SK-N-SH (cell line): ENCODE results near the gene OR4D1. TPM values are rescaled to one million over a fixed set of nuclear protein-coding genes. Genes with fewer than 3 reads are reported as not detected.

Source experiments
- CTCF ChIA-PET: fragments of 300-600, 350-600 bp; formaldehyde crosslinking; extraction: SDS; loops from one replicate; lab custom pipeline; 2021; lab: Yijun Ruan, JAX
- POLR2A ChIA-PET: fragments of 350-600 bp; sonication (Branson Sonifier 250); formaldehyde crosslinking; extraction: SDS; loops from one replicate; lab custom pipeline; 2020; ENCODE audit warnings: antibody characterized with exemption, inconsistent platforms; lab: Yijun Ruan, JAX
- DNase-seq: peaks from one replicate; pipeline ENCODE4 v3.0.0; 2012
- H2AFZ ChIP-seq: fragments of 200-600 bp; sonication (generic); 2 replicates; pipeline ENCODE4 v1.8.1; 2016; ENCODE audit warnings: antibody characterized with exemption, mild to moderate bottlenecking, low read depth
- H3F3A ChIP-seq: fragments of 200-600 bp; sonication (generic); replicated peaks from 2 replicates; pipeline ENCODE3; 2016; ENCODE audit warnings: antibody characterized with exemption, mild to moderate bottlenecking; ENCODE audit not compliant: insufficient read depth
- H3K27ac ChIP-seq, 2 experiments: fragments of 200-500 bp in 1 of 2; fragments of 200-600 bp in 1 of 2; sonication (Bioruptor generic) in 1 of 2; sonication (generic), shearing (Covaris generic) in 1 of 2; 2 replicates each; pipeline versions ENCODE4 v1.5.1 to v1.6.1; 2014 to 2016; ENCODE audit warnings: low read depth in 2 of 2, inconsistent platforms in 1 of 2, low read length in 1 of 2, mild to moderate bottlenecking in 1 of 2, mixed read lengths in 1 of 2
- H3K27me3 ChIP-seq: fragments of 200-600 bp; sonication (generic), shearing (Covaris generic); 2 replicates; pipeline ENCODE4 v1.6.1; 2016; ENCODE audit warnings: mixed run types; ENCODE audit not compliant: insufficient read depth
- H3K36me3 ChIP-seq, 2 experiments: fragments of 200-500 bp in 1 of 2; fragments of 200-600 bp in 1 of 2; sonication (Bioruptor generic) in 1 of 2; sonication (generic) in 1 of 2; replicated peaks in 1 of 2; 2 replicates each; pipeline versions ENCODE3 to v1.5.1; 2014 to 2016; ENCODE audit warnings: low read length in 1 of 2, mild to moderate bottlenecking in 1 of 2; ENCODE audit not compliant: insufficient read depth in 2 of 2, control insufficient read depth in 1 of 2
- H3K4me1 ChIP-seq, 2 experiments: fragments of 200-500 bp in 1 of 2; fragments of 200-600 bp in 1 of 2; sonication (Bioruptor generic) in 1 of 2; sonication (generic), shearing (Covaris generic) in 1 of 2; 2 replicates each; pipeline versions ENCODE4 v1.5.1 to v1.6.1; 2014 to 2016; ENCODE audit warnings: low read depth in 1 of 2, low read length in 1 of 2, mixed run types in 1 of 2; ENCODE audit not compliant: insufficient read depth in 2 of 2, control insufficient read depth in 1 of 2
- H3K4me2 ChIP-seq: fragments of 200-600 bp; sonication (generic), shearing (Covaris generic); 2 replicates; pipeline ENCODE4 v1.6.1; 2017; ENCODE audit warnings: mixed run types
- H3K4me3 ChIP-seq, 2 experiments: fragments of 200-500 bp in 1 of 2; fragments of 200-600 bp in 1 of 2; sonication (Bioruptor generic) in 1 of 2; sonication (generic), shearing (Covaris generic) in 1 of 2; 2 replicates each; pipeline versions ENCODE4 v1.5.1 to v1.8.1; 2014 to 2016; ENCODE audit warnings: low read depth in 2 of 2, inconsistent platforms in 1 of 2, low read length in 1 of 2, mild to moderate bottlenecking in 1 of 2, mixed read lengths in 1 of 2, moderate library complexity in 1 of 2
- H3K79me2 ChIP-seq: fragments of 200-600 bp; sonication (generic); 2 replicates; pipeline ENCODE4 v1.8.1; 2017; ENCODE audit warnings: mild to moderate bottlenecking; ENCODE audit not compliant: insufficient read depth
- H3K9ac ChIP-seq: fragments of 200-600 bp; sonication (generic); 2 replicates; pipeline ENCODE4 v1.6.1; 2017; ENCODE audit warnings: mixed run types
- H3K9me2 ChIP-seq: fragments of 200-600 bp; sonication (generic); 2 replicates; pipeline ENCODE4 v1.6.1; 2017; ENCODE audit warnings: mixed run types
- H3K9me3 ChIP-seq: fragments of 200-600 bp; sonication (generic); 2 replicates; pipeline ENCODE4 v1.6.1; 2017; ENCODE audit warnings: mixed run types, mild to moderate bottlenecking, moderate library complexity
- H4K20me1 ChIP-seq: fragments of 200-600 bp; sonication (generic); 2 replicates; pipeline ENCODE4 v1.6.1; 2017; ENCODE audit warnings: mild to moderate bottlenecking, mixed run types; ENCODE audit not compliant: insufficient read depth
- CHD2 ChIP-seq: fragments of 150-350 bp; IDR thresholded peaks from 2 replicates; pipeline ENCODE4 v1.6.1; 2018; ENCODE audit warnings: low read length; ENCODE audit not compliant: partially characterized antibody
- ELF1 ChIP-seq: IDR thresholded peaks from 2 replicates; pipeline ENCODE4 v1.4.0; 2012
- EP300 ChIP-seq, 2 experiments: IDR thresholded peaks; 2 replicates each; pipeline versions ENCODE4 v1.4.0 to v1.6.1; 2012; ENCODE audit warnings: borderline replicate concordance in 1 of 2, low read depth in 1 of 2, low read length in 1 of 2
- FOSL2 ChIP-seq: IDR thresholded peaks from 2 replicates; pipeline ENCODE4 v1.4.0; 2012; ENCODE audit warnings: low read depth, mild to moderate bottlenecking, moderate library complexity, borderline replicate concordance
- FOXJ3 ChIP-seq: sonication (generic); formaldehyde crosslinking; IDR thresholded peaks from 2 replicates; pipeline ENCODE4 v1.5.1; 2020; ENCODE audit warnings: mild to moderate bottlenecking, missing genetic modification reagents
- FOXM1 ChIP-seq: IDR thresholded peaks from 2 replicates; pipeline ENCODE4 v1.4.0; 2012; ENCODE audit warnings: low read depth, mild to moderate bottlenecking
- GATA2 ChIP-seq: sonication (generic); formaldehyde crosslinking; IDR thresholded peaks from 2 replicates; pipeline ENCODE4 v1.5.0; 2020; ENCODE audit warnings: mild to moderate bottlenecking, missing genetic modification reagents
- MAX ChIP-seq: IDR thresholded peaks from 2 replicates; pipeline ENCODE4 v1.4.0; 2012; ENCODE audit warnings: low read depth
- NFIC ChIP-seq: IDR thresholded peaks from 2 replicates; pipeline ENCODE4 v1.4.0; 2012; ENCODE audit warnings: borderline replicate concordance
- NRF1 ChIP-seq: IDR thresholded peaks from 2 replicates; pipeline ENCODE4 v1.6.1; 2012; ENCODE audit warnings: low read depth, mild to moderate bottlenecking, low read length
- POLR2AphosphoS5 ChIP-seq: IDR thresholded peaks from 2 replicates; pipeline ENCODE4 v1.6.1; 2012; ENCODE audit warnings: low read depth, low read length
- RCOR1 ChIP-seq: fragments of 150-350 bp; IDR thresholded peaks from 2 replicates; pipeline ENCODE4 v1.6.1; 2017; ENCODE audit warnings: antibody characterized with exemption, low read length
- REST ChIP-seq: IDR thresholded peaks from 2 replicates; pipeline ENCODE4 v1.6.1; 2012; ENCODE audit warnings: mild to moderate bottlenecking, low read depth, low read length, moderate library complexity
- SIN3A ChIP-seq: IDR thresholded peaks from 2 replicates; pipeline ENCODE4 v1.6.1; 2012; ENCODE audit warnings: low read depth, mild to moderate bottlenecking, low read length, moderate library complexity, borderline replicate concordance
- USF2 ChIP-seq: fragments of 150-350 bp; IDR thresholded peaks from 2 replicates; pipeline ENCODE4 v1.6.1; 2017; ENCODE audit warnings: antibody characterized with exemption, low read length, low read depth, borderline replicate concordance
- WGBS: methylation state at CpG from one replicate; pipeline ENCODE4 v1.1.6; 2017; ENCODE audit warnings: low lambda C conversion rate; 5-methylcytosine and 5-hydroxymethylcytosine counted together
- polyA plus RNA-seq, 3 experiments: library from polyadenylated mRNA; depleted of rRNA; stranded (reverse); fragments of >200 nt; gene quantifications; 2 replicates each; pipeline ENCODE4 v1.2.3, GENCODE V29; 2012
- TF ChIP-seq, protein P1 (sequence below): IDR thresholded peaks from 2 replicates; pipeline ENCODE4 v1.4.0; 2012; ENCODE audit warnings: low read depth, borderline replicate concordance
- TF ChIP-seq, protein P2 (sequence below): fragments of 200-600 bp; sonication (generic); IDR thresholded peaks from 2 replicates; pipeline ENCODE4 v1.6.1; 2017; ENCODE audit warnings: antibody characterized with exemption, mild to moderate bottlenecking, moderate library complexity
- TF ChIP-seq, protein P3 (sequence below): fragments of 150-350 bp; IDR thresholded peaks from 2 replicates; pipeline ENCODE4 v1.6.1; 2016; ENCODE audit warnings: mild to moderate bottlenecking, low read depth, low read length

The OR4D1 gene
- polyA plus RNA-seq, 1 of the 3 experiments (the other 2 are of a cell fraction) = not detected

GRCh38 chr17:58148609-58149008, 425 bp downstream of the OR4D1 start:
- Histone ChIP-seq H3K4me2 (no peak overlapping the region), H3K4me1 (no peaks in the 10 kb centered on the region)
- no peak for TF ChIP-seq FOSL2
- TF ChIP-seq, protein P1, sequence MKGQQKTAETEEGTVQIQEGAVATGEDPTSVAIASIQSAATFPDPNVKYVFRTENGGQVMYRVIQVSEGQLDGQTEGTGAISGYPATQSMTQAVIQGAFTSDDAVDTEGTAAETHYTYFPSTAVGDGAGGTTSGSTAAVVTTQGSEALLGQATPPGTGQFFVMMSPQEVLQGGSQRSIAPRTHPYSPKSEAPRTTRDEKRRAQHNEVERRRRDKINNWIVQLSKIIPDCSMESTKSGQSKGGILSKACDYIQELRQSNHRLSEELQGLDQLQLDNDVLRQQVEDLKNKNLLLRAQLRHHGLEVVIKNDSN = no peak
- TF ChIP-seq USF2 = no peak
- no peak for TF ChIP-seq EP300 (IDR thresholded peaks at IDR 0.05; ENCODE audit: borderline replicate concordance in 1 of 2, low read depth in 1 of 2, low read length in 1 of 2)
- no peak for TF ChIP-seq CHD2
- no peak for TF ChIP-seq SIN3A
- no peak for TF ChIP-seq FOXJ3 (CRISPR knock-in tag)
- no peak for TF ChIP-seq FOXM1
- TF ChIP-seq MAX = no peak
- TF ChIP-seq, all 33 proteins: peak for 0
- Histone ChIP-seq H3F3A (no peaks in the 10 kb centered on the region), H3K79me2 (no peaks in the 10 kb centered on the region), H3K9me3 (peaks cover 21% of the 10 kb centered on the region; the same call in 1 of the 2 replicates), H3K4me3 (no peak overlapping the region), H2AFZ (no peak overlapping the region), H3K27ac (no peak overlapping the region), H3K36me3 (no peaks in the 10 kb centered on the region), H3K9me2 (no peaks in the 10 kb centered on the region), H3K27me3 (peaks cover 33% of the 10 kb centered on the region; the same call in 1 of the 2 replicates), H3K9ac (no peak overlapping the region), H4K20me1 (no peaks in the 10 kb centered on the region)
- ChIA-PET CTCF (interaction anchor here (1.1 kb wide), 1 partner anchor 101 kb away, joined by 3 read pairs; no protein-coding TSS in a partner anchor), POLR2A (no interaction called here)
- DNase-seq = no peak
- 15% methylated on average over 3 of the region's 3 CpGs for WGBS

DNA sequence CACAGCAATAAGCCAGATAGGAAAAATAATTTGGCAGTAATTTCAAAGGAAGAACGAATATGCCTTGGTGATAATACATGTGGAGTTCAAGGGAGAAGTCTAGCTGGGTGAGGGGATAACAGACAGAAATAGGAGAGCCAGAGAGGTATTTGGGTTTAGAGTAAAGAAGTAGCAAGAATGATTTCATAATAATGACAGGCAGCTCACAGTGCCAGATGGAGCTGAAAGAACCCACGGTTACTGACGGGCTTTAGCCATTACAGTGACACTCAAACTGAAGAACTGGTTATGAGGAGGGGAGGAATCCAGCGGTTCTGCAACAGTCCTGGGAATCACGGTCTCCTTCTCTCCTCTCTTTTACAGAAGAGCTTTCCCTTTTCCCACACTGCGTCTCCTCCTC, 2.2 kb downstream of the OR4D1 start:
- no peaks in the 10 kb centered on the region for H3F3A ChIP-seq
- ChIA-PET CTCF (interaction anchor here (0.9 to 1.3 kb wide), 3 partner anchors 12 to 22 kb away, joined by 4 read pairs; no protein-coding TSS in a partner anchor), POLR2A (no interaction called here)
- peaks cover 16% of the 10 kb centered on the region; the same call in 1 of the 2 replicates for H3K9me3 ChIP-seq
- no peak overlapping the region for H3K27ac ChIP-seq
- no peaks in the 10 kb centered on the region for H3K79me2 ChIP-seq
- no peak overlapping the region for H3K9ac ChIP-seq
- peaks cover 45% of the 10 kb centered on the region; the same call in 1 of the 2 replicates for H3K27me3 ChIP-seq
- H4K20me1 ChIP-seq = no peaks in the 10 kb centered on the region
- 10% methylated on average over 6 of the region's 6 CpGs for WGBS
- H3K9me2 ChIP-seq = no peaks in the 10 kb centered on the region
- H3K4me3 ChIP-seq = no peak overlapping the region
- H2AFZ ChIP-seq = no peak overlapping the region
- no peaks in the 10 kb centered on the region for H3K36me3 ChIP-seq
- DNase-seq = no peak
- no peaks in the 10 kb centered on the region for H3K4me1 ChIP-seq
- H3K4me2 ChIP-seq = no peak overlapping the region
- TF ChIP-seq NRF1 (no peak), NFIC (no peak), GATA2 (CRISPR knock-in tag) (no peak), POLR2AphosphoS5 (no peak), RCOR1 (no peak), ELF1 (no peak), USF2 (no peak), FOXJ3 (CRISPR knock-in tag) (no peak), REST (no peak)
- TF ChIP-seq, protein P2, sequence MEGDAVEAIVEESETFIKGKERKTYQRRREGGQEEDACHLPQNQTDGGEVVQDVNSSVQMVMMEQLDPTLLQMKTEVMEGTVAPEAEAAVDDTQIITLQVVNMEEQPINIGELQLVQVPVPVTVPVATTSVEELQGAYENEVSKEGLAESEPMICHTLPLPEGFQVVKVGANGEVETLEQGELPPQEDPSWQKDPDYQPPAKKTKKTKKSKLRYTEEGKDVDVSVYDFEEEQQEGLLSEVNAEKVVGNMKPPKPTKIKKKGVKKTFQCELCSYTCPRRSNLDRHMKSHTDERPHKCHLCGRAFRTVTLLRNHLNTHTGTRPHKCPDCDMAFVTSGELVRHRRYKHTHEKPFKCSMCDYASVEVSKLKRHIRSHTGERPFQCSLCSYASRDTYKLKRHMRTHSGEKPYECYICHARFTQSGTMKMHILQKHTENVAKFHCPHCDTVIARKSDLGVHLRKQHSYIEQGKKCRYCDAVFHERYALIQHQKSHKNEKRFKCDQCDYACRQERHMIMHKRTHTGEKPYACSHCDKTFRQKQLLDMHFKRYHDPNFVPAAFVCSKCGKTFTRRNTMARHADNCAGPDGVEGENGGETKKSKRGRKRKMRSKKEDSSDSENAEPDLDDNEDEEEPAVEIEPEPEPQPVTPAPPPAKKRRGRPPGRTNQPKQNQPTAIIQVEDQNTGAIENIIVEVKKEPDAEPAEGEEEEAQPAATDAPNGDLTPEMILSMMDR = no peak
- TF ChIP-seq, protein P3, sequence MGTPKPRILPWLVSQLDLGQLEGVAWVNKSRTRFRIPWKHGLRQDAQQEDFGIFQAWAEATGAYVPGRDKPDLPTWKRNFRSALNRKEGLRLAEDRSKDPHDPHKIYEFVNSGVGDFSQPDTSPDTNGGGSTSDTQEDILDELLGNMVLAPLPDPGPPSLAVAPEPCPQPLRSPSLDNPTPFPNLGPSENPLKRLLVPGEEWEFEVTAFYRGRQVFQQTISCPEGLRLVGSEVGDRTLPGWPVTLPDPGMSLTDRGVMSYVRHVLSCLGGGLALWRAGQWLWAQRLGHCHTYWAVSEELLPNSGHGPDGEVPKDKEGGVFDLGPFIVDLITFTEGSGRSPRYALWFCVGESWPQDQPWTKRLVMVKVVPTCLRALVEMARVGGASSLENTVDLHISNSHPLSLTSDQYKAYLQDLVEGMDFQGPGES = no peak
